HepG2 (cell line): ENCODE data around the gene SLC6A9. TPM values are rescaled to one million over a fixed set of nuclear protein-coding genes. Genes with fewer than 3 reads are reported as not detected.
A peak's percentile ranks its signal among the peaks of the same experiment; 100 is the strongest.

ENCODE experiments used
- ATAC-seq: fragments of 200-7000 bp; cut with Tn5 transposase; 3 replicates; pipeline ENCODE4 v1.9.1; 2020; ENCODE audit warnings: mild to moderate bottlenecking, moderate library complexity
- BruUV-seq: library from RNA; stranded (reverse); fragments of 400-500 nt; replicated peaks from 2 replicates; lab custom pipeline; 2021; lab: Mats Ljungman, UMichigan
- CTCF ChIA-PET: fragments of 300-600 bp; formaldehyde crosslinking; extraction: SDS; loops from one replicate; lab custom pipeline; 2021; ENCODE audit warnings: low total read pairs, inconsistent platforms, low intra/inter-chr PET ratio; lab: Yijun Ruan, JAX
- POLR2A ChIA-PET: fragments of 350-600 bp; sonication (Branson Sonifier 250); formaldehyde crosslinking; loops from one replicate; lab custom pipeline; 2020; ENCODE audit warnings: antibody characterized with exemption, inconsistent platforms; lab: Yijun Ruan, JAX
- DNase-seq: peaks from one replicate; pipeline ENCODE4 v3.0.0-alpha.2; 2015; ENCODE audit warnings: low spot score
- FAIRE-seq: peaks from 3 replicates; lab custom pipeline; 2011; peaks lifted over from hg19 to GRCh38; lab: Jason Lieb, UNC
- H2AFZ ChIP-seq: one replicate; pipeline ENCODE4 v1.6.1; 2011; ENCODE audit warnings: low read length, inconsistent platforms
- H3K27ac ChIP-seq: fragments of 300-600 bp; 3 replicates; pipeline ENCODE4 v1.8.0; 2011; ENCODE audit warnings: mixed run types, mild to moderate bottlenecking, mixed read lengths, low read length, inconsistent platforms; ENCODE audit not compliant: insufficient read depth; ENCODE audit errors: extremely low read length
- H3K27me3 ChIP-seq, 2 experiments: fragments of 200-600 bp in 1 of 2; 2 replicates in 1 of 2; 3 replicates in 1 of 2; pipeline versions ENCODE4 v1.6.0 to v1.8.0; 2011; ENCODE audit warnings: low read length in 2 of 2, mild to moderate bottlenecking in 2 of 2, moderate library complexity in 2 of 2, inconsistent platforms in 1 of 2; ENCODE audit not compliant: insufficient read depth in 2 of 2, control insufficient read depth in 1 of 2
- H3K36me3 ChIP-seq, 2 experiments: fragments of 200-600 bp in 1 of 2; replicated peaks in 1 of 2; 2 replicates in 1 of 2; 3 replicates in 1 of 2; pipeline versions ENCODE4 v1.5.1 to v1.8.0; 2011; ENCODE audit warnings: low read length in 2 of 2, inconsistent platforms in 1 of 2; ENCODE audit not compliant: insufficient read depth in 2 of 2, control insufficient read depth in 1 of 2
- H3K4me1 ChIP-seq: 2 replicates; pipeline ENCODE4 v1.5.1; 2012; ENCODE audit warnings: low read length, inconsistent platforms; ENCODE audit not compliant: insufficient read depth
- H3K4me2 ChIP-seq: 2 replicates; pipeline ENCODE4 v1.6.0; 2011; ENCODE audit warnings: low read depth, low read length, inconsistent platforms
- H3K4me3 ChIP-seq, 3 experiments: fragments of 200-600 bp in 1 of 3; sonication (generic), shearing (Covaris generic) in 1 of 3; replicated peaks in 1 of 3; 2 replicates each; pipeline ENCODE4 v1.5.1; 2011 to 2016; ENCODE audit warnings: low read length in 3 of 3, inconsistent platforms in 2 of 3, low read depth in 2 of 3, mild to moderate bottlenecking in 2 of 3, control low read depth in 1 of 3, mixed read lengths in 1 of 3; ENCODE audit not compliant: insufficient read depth in 1 of 3
- H3K79me2 ChIP-seq: one replicate; pipeline ENCODE4 v1.6.1; 2011; ENCODE audit warnings: low read length, inconsistent platforms; ENCODE audit not compliant: insufficient read depth
- H3K9ac ChIP-seq: 2 replicates; pipeline ENCODE4 v1.6.0; 2011; ENCODE audit warnings: mild to moderate bottlenecking, low read depth, low read length, inconsistent platforms; ENCODE audit not compliant: insufficient read depth
- H3K9me3 ChIP-seq: 2 replicates; pipeline ENCODE4 v1.5.1; 2012; ENCODE audit warnings: mild to moderate bottlenecking, low read length
- H4K20me1 ChIP-seq: 2 replicates; pipeline ENCODE4 v1.6.0; 2011; ENCODE audit warnings: inconsistent platforms, mild to moderate bottlenecking, low read length, moderate library complexity; ENCODE audit not compliant: insufficient read depth
- AGO2 ChIP-seq: fragments of 200-400 bp; formaldehyde crosslinking; optimal IDR thresholded peaks from 2 replicates; pipeline ENCODE3; 2017; ENCODE audit warnings: mild to moderate bottlenecking, low read depth, low read length, moderate library complexity
- ARID2 ChIP-seq: sonication (generic); formaldehyde crosslinking; IDR thresholded peaks from 2 replicates; pipeline ENCODE4 v1.8.1; 2022; ENCODE audit warnings: mild to moderate bottlenecking, missing genetic modification reagents, borderline replicate concordance
- EP300 ChIP-seq, 3 experiments: sonication (generic) in 1 of 3; formaldehyde crosslinking in 1 of 3; IDR thresholded peaks; 2 replicates each; pipeline versions ENCODE4 v1.5.1 to v1.6.1; 2011 to 2020; ENCODE audit warnings: low read depth in 2 of 3, low read length in 2 of 3, borderline replicate concordance in 1 of 3, improper control_type of control experiment in 1 of 3, mild to moderate bottlenecking in 1 of 3, missing genetic modification reagents in 1 of 3, moderate library complexity in 1 of 3
- ETV6 ChIP-seq: sonication (generic); formaldehyde crosslinking; conservative IDR thresholded peaks from 2 replicates; pipeline ENCODE4 v1.4.0; 2020; ENCODE audit warnings: missing genetic modification reagents
- HOXA3 ChIP-seq: sonication (generic); formaldehyde crosslinking; IDR thresholded peaks from 2 replicates; pipeline ENCODE4 v1.5.0; 2020; ENCODE audit warnings: missing genetic modification reagents
- KDM5A ChIP-seq: fragments of 200-600 bp; sonication (generic); IDR thresholded peaks from 2 replicates; pipeline ENCODE4 v1.7.0; 2018; ENCODE audit warnings: antibody characterized with exemption, mild to moderate bottlenecking, low read length, borderline replicate concordance
- PAWR ChIP-seq: sonication (generic); formaldehyde crosslinking; IDR thresholded peaks from 2 replicates; pipeline ENCODE4 v1.4.0; 2020; ENCODE audit warnings: missing genetic modification reagents, mild to moderate bottlenecking, borderline replicate concordance
- POLR2A ChIP-seq, 2 experiments: IDR thresholded peaks; 2 replicates each; pipeline ENCODE4 v1.6.1; 2011; ENCODE audit warnings: low read depth in 2 of 2, low read length in 2 of 2, mild to moderate bottlenecking in 1 of 2, moderate library complexity in 1 of 2; ENCODE audit not compliant: insufficient read depth in 1 of 2
- RBM39 ChIP-seq: fragments of 200-400 bp; formaldehyde crosslinking; IDR thresholded peaks from one replicate; pipeline ENCODE4 v1.6.1; 2018; ENCODE audit warnings: antibody characterized with exemption, mild to moderate bottlenecking, low read depth, low read length; ENCODE audit not compliant: poor library complexity, severe bottlenecking
- YEATS4 ChIP-seq: sonication (generic); formaldehyde crosslinking; IDR thresholded peaks from 2 replicates; pipeline ENCODE4 v1.4.0; 2020; ENCODE audit warnings: missing genetic modification reagents, borderline replicate concordance
- ZBTB20 ChIP-seq: sonication (generic); formaldehyde crosslinking; IDR thresholded peaks from 2 replicates; pipeline ENCODE4 v1.8.1; 2023; ENCODE audit warnings: missing genetic modification reagents, low read depth, mild to moderate bottlenecking, borderline replicate concordance
- ZBTB49 ChIP-seq: sonication (generic); formaldehyde crosslinking; IDR thresholded peaks from 2 replicates; pipeline ENCODE4 v1.4.0; 2020; ENCODE audit warnings: missing genetic modification reagents, borderline replicate concordance
- ZFP90 ChIP-seq: sonication (generic); formaldehyde crosslinking; IDR thresholded peaks from 2 replicates; pipeline ENCODE4 v1.8.0; 2022; ENCODE audit warnings: missing genetic modification reagents, mild to moderate bottlenecking, inconsistent platforms, borderline replicate concordance
- ZNF263 ChIP-seq: sonication (generic); formaldehyde crosslinking; IDR thresholded peaks from 2 replicates; pipeline ENCODE4 v1.4.0; 2020; ENCODE audit warnings: missing genetic modification reagents
- ZNF264 ChIP-seq: sonication (generic); formaldehyde crosslinking; IDR thresholded peaks from 2 replicates; pipeline ENCODE4 v1.4.0; 2020; ENCODE audit warnings: missing genetic modification reagents
- ZNF354B ChIP-seq: sonication (generic); formaldehyde crosslinking; IDR thresholded peaks from 2 replicates; pipeline ENCODE4 v1.8.0; 2022; ENCODE audit warnings: mild to moderate bottlenecking, missing genetic modification reagents
- WGBS: methylation state at CpG from one replicate; pipeline ENCODE4 v1.1.6; 2017; ENCODE audit warnings: low lambda C conversion rate; 5-methylcytosine and 5-hydroxymethylcytosine counted together
- in situ Hi-C: cut with HindIII; loops from 2 replicates; pipeline ENCODE4 v1.10.0; 2017; ENCODE audit warnings: low pct_unique_long_range_greater_than_20kb; ENCODE audit not compliant: extremely low pct_ligation_motif_present
- intact Hi-C: fragments of 100-400 bp; cut with micrococcal nuclease; formaldehyde crosslinking; loops from one replicate; pipeline ENCODE4 v1.10.0; 2022; ENCODE audit not compliant: unreplicated experiment
- polyA plus RNA-seq, 8 experiments: library from polyadenylated mRNA; depleted of rRNA in 3 of 8; stranded (reverse) in 7 of 8; unstranded in 1 of 8; fragments of >200 nt; fragmentation: Illumina TruSeq in 4 of 8; extraction: Trizol in 4 of 8; gene quantifications; 2 replicates each; pipeline versions ENCODE4 v1.2.1 to v1.2.3, GENCODE V29; 2011 to 2016; ENCODE audit warnings: low read depth in 4 of 8, missing spikeins in 1 of 8, mixed read lengths in 1 of 8; ENCODE audit not compliant: insufficient read depth in 1 of 8
- total RNA-seq, 5 experiments: library from RNA; depleted of rRNA; stranded (reverse); fragments of >200 nt; fragmentation: Illumina TruSeq; extraction: Trizol; gene quantifications; 2 replicates each; pipeline ENCODE4 v1.2.3, GENCODE V29; 2016; ENCODE audit warnings: low read depth in 1 of 5

The SLC6A9 gene
- total and polyA plus RNA-seq, 2 of the 13 experiments (the other 11 are each of a cell fraction or from before 2014, with no cell fraction given) = 8.5 to 9.9 TPM

- ChIA-PET POLR2A (interaction anchor here (1.3 to 5.0 kb wide), 2 partner anchors 14 to 20 kb away, joined by 3 to 38 read pairs; partner anchors contain the start of gene DPH2), CTCF (no interaction called here)
These were observed 81.6 kb downstream of the SLC6A9 start for GRCh38 chr1:43949678-43950077.

GRCh38 chr1:43947874-43948437 lies 83.3 kb downstream of the SLC6A9 start:
- no peaks in the 10 kb centered on the region for H3K9me3 ChIP-seq
- H3K27ac ChIP-seq = peak overlapping the region; percentile 93
- in situ Hi-C loops = no loop called here
- peak overlapping the region; percentile 69 to 90 (median 79) for H3K4me3 ChIP-seq
- POLR2A ChIA-PET = interaction anchor here (1.0 to 5.0 kb wide), 6 partner anchors 8 to 39 kb away, joined by 3 to 38 read pairs (median 9); partner anchors contain the start of genes ATP6V0B and DPH2
- CTCF ChIA-PET = no interaction called here
- no peaks in the 10 kb centered on the region; a peak in 1 of 5 replicates for H3K36me3 ChIP-seq
- intact Hi-C loops = loop anchor here (1.0 to 5.0 kb wide), 2 partner anchors 21 to 241 kb away; partner anchors contain the start of gene ST3GAL3
- peak overlapping the region; percentile 84 for H3K4me2 ChIP-seq
- peak; percentile 61 for ATAC-seq
- no peaks in the 10 kb centered on the region for H4K20me1 ChIP-seq
- peak overlapping the region; percentile 94 for H3K9ac ChIP-seq
- DNase-seq = peak; percentile 71
- no peak overlapping the region for H2AFZ ChIP-seq
- no TSS peak for BruUV-seq
- H3K79me2 ChIP-seq = peaks cover 11% of the 10 kb centered on the region
- H3K4me1 ChIP-seq = peaks cover 27% of the 10 kb centered on the region
- WGBS = 3% methylated on average over 3 of the region's 3 CpGs
- no peaks in the 10 kb centered on the region; a peak in 1 of 5 replicates for H3K27me3 ChIP-seq
- FAIRE-seq = peak; percentile 85
- 0 out of 2 replicates have a peak, but pooled peaks have one; percentile 22 for TF ChIP-seq ETV6
- TF ChIP-seq HOXA3 = peak; percentile 17; the same call in 1 of the 2 replicates
- TF ChIP-seq ZFP90 (CRISPR knock-in tag) = peak; percentile 75; the same call in 1 of the 2 replicates
- TF ChIP-seq YEATS4 = peak; percentile 28; the same call in 1 of the 2 replicates
- 0 out of 4 replicates have a peak, but pooled peaks of 1 of the 2 experiments have one; percentile 11 for TF ChIP-seq POLR2A (IDR thresholded peaks at IDR 0.05; ENCODE audit: insufficient read depth in 1 of 2, low read depth in 2 of 2, low read length in 2 of 2)
- TF ChIP-seq ZNF354B (CRISPR knock-in tag) = no peak
- TF ChIP-seq ZNF264 (CRISPR knock-in tag) = 0 out of 2 replicates have a peak, but pooled peaks have one; percentile 31
- TF ChIP-seq ARID2 (CRISPR knock-in tag) = no peak
- TF ChIP-seq PAWR = no peak
- TF ChIP-seq KDM5A = 0 out of 2 replicates have a peak, but pooled peaks have one; percentile 14
- no peak for TF ChIP-seq EP300 (IDR thresholded peaks at IDR 0.05; ENCODE audit: low read depth in 2 of 2, low read length in 2 of 2)
- no peak for TF ChIP-seq EP300 (CRISPR knock-in tag; IDR thresholded peaks at IDR 0.05; ENCODE audit: borderline replicate concordance)
- no peak for TF ChIP-seq ZBTB49 (CRISPR knock-in tag)
- TF ChIP-seq ZNF263 (CRISPR knock-in tag) = peak; percentile 58
- TF ChIP-seq RBM39 = no peak

More at GRCh38 chr1:43949678-43950077, 81.6 kb downstream of the SLC6A9 start:
- Histone ChIP-seq H3K4me3 (no peak overlapping the region), H2AFZ (no peak overlapping the region), H3K9me3 (no peaks in the 10 kb centered on the region), H4K20me1 (no peaks in the 10 kb centered on the region), H3K9ac (no peak overlapping the region), H3K27me3 (no peaks in the 10 kb centered on the region; a peak in 1 of 5 replicates), H3K79me2 (peaks cover 11% of the 10 kb centered on the region), H3K27ac (no peak overlapping the region)
- BruUV-seq = no TSS peak
- FAIRE-seq (no peak), DNase-seq (no peak)
- in situ Hi-C loops = no loop called here
- WGBS = 100% methylated on average over 1 of the region's 13 CpGs
- intact Hi-C loops = loop anchor here (5.0 kb wide), 1 partner anchor 242 kb away; the partner anchor contains the start of gene ST3GAL3
- TF ChIP-seq ZBTB20 (CRISPR knock-in tag) (no peak), AGO2 (peak; percentile 26)
- TF ChIP-seq, all 625 proteins: peak for 1
- no peak for ATAC-seq
- Histone ChIP-seq H3K36me3 (no peaks in the 10 kb centered on the region; a peak in 1 of 5 replicates), H3K4me1 (peaks cover 25% of the 10 kb centered on the region), H3K4me2 (no peak overlapping the region)
